ENCODE data around the gene RAB31. TPM values are rescaled to one million over a fixed set of nuclear protein-coding genes. Genes with fewer than 3 reads are reported as not detected.

RAB31 gene
- total RNA-seq, 1 experiment from 2014 or later = 32.9 TPM

GRCh38 chr18:9811978-9812377, 103.9 kb downstream of the RAB31 start:
- peak; percentile 41 for ATAC-seq
- Mint-ChIP-seq H3K27me3 (ENCODE audit: low read depth) (no peaks in the 10 kb centered on the region), H3K27ac (no peak overlapping the region), H3K4me3 (no peak overlapping the region), H3K4me1 (peaks cover 49% of the 10 kb centered on the region), H3K36me3 (no peaks in the 10 kb centered on the region), H3K9me3 (no peaks in the 10 kb centered on the region)
- ChIA-PET CTCF (interaction anchor here (1.7 kb wide), 1 partner anchor 157 kb away, joined by 5 read pairs; no protein-coding TSS in a partner anchor), POLR2A (no interaction called here)
- TF ChIP-seq ZBTB43 (CRISPR knock-in tag; IDR thresholded peaks at IDR 0.05) = no peak
- no peak for TF ChIP-seq GRHL2 (CRISPR knock-in tag; IDR thresholded peaks at IDR 0.05; ENCODE audit: insufficient replicate concordance, severe bottlenecking)
- TF ChIP-seq ETV6 (CRISPR knock-in tag; IDR thresholded peaks at IDR 0.05) = no peak
- TF ChIP-seq PRRX2 (CRISPR knock-in tag; IDR thresholded peaks at IDR 0.05) = no peak
- no peak for TF ChIP-seq TCF7 (CRISPR knock-in tag; IDR thresholded peaks at IDR 0.05; ENCODE audit: low read depth)
- no peak for TF ChIP-seq ZNF232 (CRISPR knock-in tag; IDR thresholded peaks at IDR 0.05)
- TF ChIP-seq TEAD1 (CRISPR knock-in tag; IDR thresholded peaks at IDR 0.05) = no peak
- no peak for TF ChIP-seq PREB (CRISPR knock-in tag; IDR thresholded peaks at IDR 0.05; ENCODE audit: borderline replicate concordance)
- TF ChIP-seq ZNF263 (CRISPR knock-in tag; IDR thresholded peaks at IDR 0.05; ENCODE audit: low read depth) = no peak
- TF ChIP-seq NR3C1 (CRISPR knock-in tag; conservative IDR thresholded peaks at IDR 0.05; ENCODE audit: low read depth) = no peak
- no peak for TF ChIP-seq ATF1 (CRISPR knock-in tag; IDR thresholded peaks at IDR 0.05)
- no peak for TF ChIP-seq HMGA2 (CRISPR knock-in tag; IDR thresholded peaks at IDR 0.05)
- no peak for TF ChIP-seq E2F1 (CRISPR knock-in tag; IDR thresholded peaks at IDR 0.05)
- no peak for TF ChIP-seq RORB (CRISPR knock-in tag; IDR thresholded peaks at IDR 0.05)
- no peak for TF ChIP-seq TP53 (CRISPR knock-in tag; IDR thresholded peaks at IDR 0.05)
- no peak for DNase-seq (ENCODE audit: low spot score)

GRCh38 chr18:9814431-9814830, 106.3 kb downstream of the RAB31 start:
- peaks cover 15% of the 10 kb centered on the region for H3K9me3 Mint-ChIP-seq
- H3K27me3 Mint-ChIP-seq (ENCODE audit: low read depth) = no peaks in the 10 kb centered on the region
- H3K36me3 Mint-ChIP-seq = peaks cover 14% of the 10 kb centered on the region
- ChIA-PET CTCF (no interaction called here), POLR2A (no interaction called here)
- ATAC-seq = no peak
- peaks cover 27% of the 10 kb centered on the region for H3K4me1 Mint-ChIP-seq
- DNase-seq (ENCODE audit: low spot score) = no peak
- H3K27ac Mint-ChIP-seq = no peak overlapping the region
- H3K4me3 Mint-ChIP-seq = no peak overlapping the region
- TF ChIP-seq ARID4B (CRISPR knock-in tag; IDR thresholded peaks at IDR 0.05; ENCODE audit: borderline replicate concordance) = no peak
- TF ChIP-seq TCF7 (CRISPR knock-in tag; IDR thresholded peaks at IDR 0.05; ENCODE audit: low read depth) = no peak
- no peak for TF ChIP-seq RELA (CRISPR knock-in tag; IDR thresholded peaks at IDR 0.05; ENCODE audit: borderline replicate concordance)
- no peak for TF ChIP-seq PRDM15 (CRISPR knock-in tag; IDR thresholded peaks at IDR 0.05)
- TF ChIP-seq MAX (CRISPR knock-in tag; IDR thresholded peaks at IDR 0.05) = no peak
- no peak for TF ChIP-seq CBFB (CRISPR knock-in tag; IDR thresholded peaks at IDR 0.05; ENCODE audit: low read depth)
- no peak for TF ChIP-seq E2F4 (CRISPR knock-in tag; IDR thresholded peaks at IDR 0.05; ENCODE audit: borderline replicate concordance, low read depth)

Data from WTC11 (cell line).